Stimulated activated CD4-positive, alpha-beta T cell treated with anti-CD3 and anti-CD28 coated beads, Interleukin-1b, Interleukin-23, amount 100 ng/mL, for 24 hours (primary cell): ENCODE measurements around the gene HTRA3.

Experiments used
- DNase-seq, 4 experiments: peaks; one replicate each; pipeline ENCODE4 v3.0.0-alpha.2; 2020; ENCODE audit warnings: low read depth in 4 of 4, low spot score in 1 of 4

The HTRA3 gene

DNA sequence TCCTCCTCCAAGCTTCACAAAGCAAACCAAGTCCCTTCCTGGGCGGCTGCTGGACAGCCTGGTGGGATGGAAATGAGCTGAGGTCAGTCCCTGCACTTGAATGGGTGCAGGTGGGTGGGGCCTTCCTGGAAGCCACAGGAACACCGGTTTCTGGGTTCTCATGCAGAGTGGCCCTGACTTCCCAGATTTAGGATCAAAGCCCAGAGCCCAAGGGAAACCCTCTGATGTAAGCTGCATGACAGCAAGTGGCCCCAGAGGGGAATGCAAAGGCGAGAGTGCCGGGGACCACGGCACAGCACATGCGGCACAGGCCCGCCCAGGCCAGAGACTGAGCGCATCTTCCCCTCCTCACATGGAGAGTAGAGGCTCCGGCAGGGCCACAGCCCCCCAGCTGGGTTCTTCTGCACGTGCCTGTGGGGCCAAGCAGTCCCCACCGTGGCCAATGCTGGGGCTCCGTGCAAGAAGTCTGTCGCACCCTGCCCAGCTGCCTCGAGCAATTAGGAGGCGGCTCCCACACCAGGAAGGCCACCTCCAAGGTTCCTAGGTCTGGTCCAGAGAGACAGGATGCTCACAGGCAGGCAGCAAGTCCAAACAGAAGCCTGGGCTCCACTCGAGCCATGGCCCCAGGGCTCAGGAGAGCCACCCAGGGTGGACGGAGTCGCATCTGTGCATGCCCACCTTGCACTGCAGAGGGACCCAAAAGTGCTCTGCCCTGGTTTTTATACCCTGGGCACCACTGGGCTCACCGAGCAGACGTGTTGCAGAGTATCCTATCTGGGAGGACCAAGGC, 83.0 kb downstream of the HTRA3 start:
- no peak for DNase-seq

DNA sequence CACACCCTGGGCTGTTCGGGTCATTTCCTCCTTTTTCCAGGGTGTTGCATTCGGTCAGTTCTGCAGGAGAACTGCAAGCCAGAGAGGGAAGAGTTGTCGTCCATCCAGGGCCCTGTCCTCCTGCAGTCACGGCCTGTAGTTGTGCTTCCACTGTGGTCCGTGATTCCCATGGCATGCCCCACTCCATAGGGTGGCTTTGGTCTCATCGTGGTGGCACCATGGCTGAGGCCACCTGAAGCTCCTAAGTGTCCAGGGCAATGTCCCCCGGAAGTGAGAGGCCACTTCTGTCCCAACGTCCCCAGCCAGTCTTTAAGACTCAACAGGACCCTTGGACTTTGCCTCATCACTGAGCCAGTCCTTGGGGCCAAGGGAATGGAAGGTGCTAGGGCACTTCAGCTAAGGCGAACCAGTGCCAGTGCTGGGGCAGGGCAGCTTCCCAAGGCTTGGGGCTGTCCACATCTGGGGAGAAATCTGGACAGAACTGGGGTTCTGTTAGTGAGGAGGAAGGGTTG, 83.7 kb downstream of the HTRA3 start:
- DNase-seq = no peak

DNA sequence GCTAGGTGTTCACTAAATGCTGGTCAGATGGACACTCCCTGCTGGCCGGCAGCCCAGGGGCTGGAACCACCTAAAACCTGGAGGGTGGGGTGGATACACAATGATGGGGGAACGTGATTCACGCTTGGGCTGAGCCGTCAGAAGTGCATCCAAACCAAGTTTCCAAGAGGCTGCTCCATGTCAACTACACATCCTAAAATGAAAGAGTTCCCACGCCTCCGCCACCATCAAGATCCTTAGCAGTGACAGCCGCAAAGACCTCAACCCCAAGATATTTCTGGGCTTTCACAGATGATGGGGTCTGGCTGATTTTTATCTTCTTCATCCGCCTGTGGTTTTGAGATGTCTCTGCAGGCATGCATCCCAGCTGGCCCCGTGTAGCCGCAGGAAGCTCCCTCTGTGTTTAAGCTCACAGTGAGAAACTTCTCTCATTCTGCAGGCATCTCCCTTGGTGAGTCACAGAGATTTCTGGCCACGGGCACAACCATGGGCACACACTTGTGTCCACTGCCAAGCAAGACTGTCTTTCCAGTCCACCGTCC, 84.4 kb downstream of the HTRA3 start:
- no peak for DNase-seq

DNA sequence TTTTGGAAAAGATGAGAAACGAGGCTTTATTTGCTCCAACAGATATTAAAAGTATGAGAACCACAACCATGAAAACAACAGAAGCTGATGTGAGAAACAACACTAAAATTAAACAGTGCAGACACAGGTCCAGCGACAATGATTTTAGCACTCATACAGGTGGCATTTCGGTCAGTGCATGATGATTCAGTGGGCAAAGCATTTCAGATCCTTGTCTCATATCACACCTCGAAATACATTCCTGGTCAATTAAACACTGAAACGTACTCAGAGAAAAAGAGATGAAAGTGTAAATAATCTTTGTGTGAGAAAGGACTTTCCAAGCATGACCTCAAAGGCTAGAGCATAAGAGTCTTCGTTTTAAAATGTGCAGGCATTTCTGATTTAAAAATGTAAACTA, 85.8 kb downstream of the HTRA3 start:
- DNase-seq = no peak

DNA sequence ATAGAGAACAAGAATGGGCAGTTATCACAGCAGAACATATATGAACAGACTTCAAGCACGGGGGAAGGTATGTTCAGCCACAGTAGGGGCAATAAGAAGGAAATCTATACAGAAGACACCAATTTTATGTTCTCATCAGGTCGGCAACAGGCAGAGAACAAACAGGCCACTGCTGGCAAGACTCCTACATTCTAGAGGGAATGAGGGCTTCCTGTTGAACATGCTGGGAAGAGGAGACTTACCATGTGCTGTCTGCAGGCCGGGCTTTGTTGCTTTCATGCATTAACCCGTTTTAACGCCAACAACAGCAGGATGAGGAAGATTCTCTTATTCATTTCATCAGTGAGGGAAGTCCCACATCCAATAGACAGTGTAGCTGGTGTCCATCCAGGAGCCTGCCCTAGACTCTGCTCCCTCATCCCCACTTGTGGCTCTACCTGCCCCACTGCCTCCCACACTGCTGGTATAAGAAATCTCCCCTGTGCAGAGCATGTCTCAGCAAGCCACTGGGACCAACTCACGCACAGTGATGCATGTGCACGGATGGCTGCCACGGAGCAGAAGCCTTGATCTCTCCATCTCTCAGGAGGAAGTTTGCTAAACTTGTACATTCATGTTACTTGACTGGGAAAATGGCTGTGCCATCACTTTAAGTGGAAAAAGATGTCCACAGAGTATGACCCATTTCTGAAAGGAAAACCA, 86.5 kb downstream of the HTRA3 start:
- no peak for DNase-seq
